Motor neuron (in vitro differentiated cells): ENCODE data around the gene AP5S1. TPM values are rescaled to one million over a fixed set of nuclear protein-coding genes. Genes with fewer than 3 reads are reported as not detected.

Experiments
- ATAC-seq, 8 experiments: fragments of 200-7000 bp; cut with Tn5 transposase; replicated peaks in 6 of 8; 2 replicates each; pipeline ENCODE4 v1.8.0; 2021; ENCODE audit warnings: mild to moderate bottlenecking in 8 of 8, moderate library complexity in 8 of 8
- H3K27ac ChIP-seq, 2 donors: fragments of 250-450 bp; sonication (Bioruptor Pico); 2 replicates each; pipeline ENCODE4 v1.9.0; 2021; ENCODE audit warnings: antibody characterized with exemption in 2 of 2, mild to moderate bottlenecking in 2 of 2, moderate library complexity in 1 of 2
- H3K4me1 ChIP-seq, 2 donors: fragments of 250-450 bp; sonication (Bioruptor Pico); replicated peaks in 1 of 2; 2 replicates each; pipeline ENCODE4 v1.6.1; 2021; ENCODE audit warnings: antibody characterized with exemption in 2 of 2, mild to moderate bottlenecking in 2 of 2, moderate library complexity in 1 of 2
- H3K4me3 ChIP-seq, 5 donors: fragments of 250-450 bp; sonication (Bioruptor Pico); 2 replicates each; pipeline ENCODE4 v1.9.0; 2021; ENCODE audit warnings: antibody characterized with exemption in 5 of 5, mild to moderate bottlenecking in 5 of 5, moderate library complexity in 4 of 5
- WGBS, 10 experiments: fragments of 450-650 bp; shearing (Covaris generic); methylation state at CpG; one replicate each; pipeline ENCODE4 v1.0.0; 2022; 5-methylcytosine and 5-hydroxymethylcytosine counted together
- in situ Hi-C, 9 experiments: fragments of 400-800 bp; cut with MboI; loops; one replicate each; pipeline ENCODE4 v1.15.0; 2021; ENCODE audit warnings: low sequenced_read_pairs in 9 of 9, low pct_unique_long_range_greater_than_20kb in 2 of 9; ENCODE audit not compliant: unreplicated experiment in 9 of 9
- total RNA-seq, 8 experiments: library from RNA; unstranded; fragments of 300-600 nt; gene quantifications; 2 replicates each; pipeline versions ENCODE4 v1.2.3 to v1.2.4, GENCODE V29; 2022

AP5S1 gene
- total RNA-seq, 8 experiments from 2014 or later, result 2.6 to 21.1 (median 10.4) TPM

GRCh38 chr20:3803289-3803688 is 17.1 kb upstream of the AP5S1 start:
- H3K27ac ChIP-seq, result no peak overlapping the region
- ATAC-seq, result no peak
- in situ Hi-C loops, result no loop called here
- H3K4me3 ChIP-seq, result no peak overlapping the region
- H3K4me1 ChIP-seq, result peaks cover 27 to 38% of the 10 kb centered on the region in 2 donors
- 76 to 80% methylated on average over 1 to 6 of the region's 14 CpGs; no CpG with 5 or more reads in 8 of the 10 experiments for WGBS, 10 experiments

DNA sequence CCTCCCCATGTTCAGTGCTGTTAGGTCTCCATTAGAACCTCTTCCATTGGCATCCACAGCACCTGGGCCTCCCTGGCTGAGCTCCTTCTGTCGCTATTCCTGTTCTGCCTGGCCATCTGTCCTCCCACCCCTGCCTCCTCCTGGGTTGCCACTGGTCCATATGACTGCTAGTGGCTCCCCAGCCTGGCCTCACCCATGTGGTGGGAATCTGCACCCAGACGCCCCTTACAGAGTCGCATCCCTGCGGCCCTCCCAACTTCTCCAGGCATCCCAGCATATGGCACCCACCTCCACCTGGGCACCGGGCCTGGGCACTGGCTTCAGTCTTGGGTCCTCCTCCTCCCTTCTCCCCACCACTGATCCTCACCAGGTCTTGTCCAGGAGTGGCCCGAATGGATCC is 16.5 kb upstream of the AP5S1 start:
- 81 to 93% (median 89%) methylated on average over 2 to 5 of the region's 6 CpGs; no CpG with 5 or more reads in 6 of the 10 experiments for WGBS, 10 experiments

DNA sequence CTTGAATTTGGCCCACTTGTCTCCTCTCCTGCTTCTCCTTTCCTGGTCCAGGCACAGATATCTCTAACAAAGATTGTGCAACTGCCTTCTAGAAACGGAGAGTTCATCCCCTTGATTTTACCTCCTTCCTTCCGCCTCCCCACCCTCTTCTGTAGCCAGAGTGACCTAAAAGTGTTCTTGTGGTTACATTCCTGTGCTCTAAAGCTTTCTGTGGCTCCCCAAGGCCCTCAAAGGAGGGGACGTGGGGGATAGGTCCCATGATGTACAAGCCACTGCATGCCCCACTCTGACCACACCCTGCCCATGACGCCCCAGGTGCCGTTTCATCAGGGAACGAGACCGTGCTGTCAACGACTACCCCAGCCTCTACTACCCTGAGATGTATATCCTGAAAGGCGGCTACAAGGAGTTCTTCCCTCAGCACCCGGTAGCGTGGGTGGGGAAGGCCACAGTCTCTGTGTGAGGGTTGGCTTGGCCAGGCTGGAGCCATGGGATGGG is 16.0 kb upstream of the AP5S1 start:
- in situ Hi-C loops, result no loop called here
- Histone ChIP-seq H3K4me1 (peaks cover 23 to 31% of the 10 kb centered on the region in 2 donors), H3K4me3 (no peak overlapping the region), H3K27ac (no peak overlapping the region)
- ATAC-seq, result no peak
- 60 to 89% (median 85%) methylated on average over 1 to 8 of the region's 11 CpGs; no CpG with 5 or more reads in 4 of the 10 experiments for WGBS, 10 experiments

More for the DNA sequence above, 16.5 kb upstream of the AP5S1 start:
- ATAC-seq, result no peak
- H3K4me3 ChIP-seq, result no peak overlapping the region
- in situ Hi-C loops, result no loop called here
- peaks cover 27 to 35% of the 10 kb centered on the region in 2 donors for H3K4me1 ChIP-seq
- no peak overlapping the region for H3K27ac ChIP-seq

GRCh38 chr20:3804781-3805180 is 15.6 kb upstream of the AP5S1 start:
- H3K4me1 ChIP-seq, result peaks cover 19 to 26% of the 10 kb centered on the region in 2 donors
- ATAC-seq, result no peak
- H3K27ac ChIP-seq, result no peak overlapping the region
- in situ Hi-C loops, result no loop called here
- H3K4me3 ChIP-seq, result no peak overlapping the region
- WGBS, 10 experiments, result 60% methylated on average over 1 of the region's 11 CpGs; no CpG with 5 or more reads in 9 of the 10 experiments

GRCh38 chr20:3808544-3808943 is 11.8 kb upstream of the AP5S1 start:
- Histone ChIP-seq H3K4me1 (peaks cover 15 to 27% of the 10 kb centered on the region in 2 donors), H3K4me3 (no peak overlapping the region), H3K27ac (no peak overlapping the region)
- in situ Hi-C loops, result no loop called here
- 58 to 100% (median 82%) methylated on average over 1 to 3 of the region's 3 CpGs; no CpG with 5 or more reads in 2 of the 10 experiments for WGBS, 10 experiments
- no peak for ATAC-seq

DNA sequence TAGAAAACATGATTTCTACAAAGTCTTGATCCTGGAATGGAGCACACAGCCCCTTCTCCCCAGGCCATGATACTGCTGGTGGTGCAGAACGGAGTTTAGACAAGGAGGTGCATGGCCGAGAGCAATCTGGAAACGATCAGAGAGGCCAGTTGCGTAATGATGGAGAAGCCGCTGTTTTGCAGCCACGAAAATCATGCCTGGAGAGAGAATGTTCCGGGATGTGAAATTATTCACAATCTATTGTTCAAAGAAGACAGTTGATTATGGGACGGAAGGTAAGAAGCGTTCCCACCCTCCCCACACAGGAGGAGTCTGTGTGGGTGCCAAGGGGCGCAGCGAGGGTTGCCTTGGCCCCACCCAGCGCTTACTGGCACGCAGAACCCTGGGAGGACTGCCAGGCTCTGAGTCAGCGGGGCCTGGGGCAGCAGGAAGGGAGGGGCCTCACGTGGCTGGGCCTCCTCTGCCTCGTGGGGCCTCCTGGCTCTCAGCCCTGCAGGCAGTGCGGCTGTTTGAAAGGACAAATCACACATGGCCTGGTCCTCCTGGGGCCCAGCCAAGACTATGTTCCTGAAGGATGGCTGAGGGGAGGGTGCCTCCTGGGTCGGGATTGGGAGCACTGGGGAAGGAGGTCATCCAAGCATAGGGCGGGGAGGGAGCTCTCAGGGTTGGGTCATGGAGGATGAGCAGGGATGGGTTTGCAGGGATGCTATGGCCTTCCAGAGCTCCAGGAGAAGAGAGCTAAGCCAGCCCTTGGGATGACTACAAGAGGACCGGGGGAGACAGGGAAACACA is 8.7 kb upstream of the AP5S1 start:
- in situ Hi-C loops, result no loop called here
- H3K4me3 ChIP-seq, result no peak overlapping the region

GRCh38 chr20:3812259-3812681 is 8.1 kb upstream of the AP5S1 start:
- Histone ChIP-seq H3K4me1 (peaks cover 13 to 22% of the 10 kb centered on the region in 2 donors), H3K27ac (no peak overlapping the region), H3K4me3 (no peak overlapping the region)
- 93 to 100% methylated on average over 3 to 6 of the region's 9 CpGs; no CpG with 5 or more reads in 8 of the 10 experiments for WGBS, 10 experiments
- ATAC-seq, result no peak
- in situ Hi-C loops, result no loop called here

More for the DNA sequence above, 8.7 kb upstream of the AP5S1 start:
- peak; percentile 63 to 97 (median 90) for ATAC-seq
- 0 to 81% (median 64%) methylated on average over 3 to 11 of the region's 20 CpGs; no CpG with 5 or more reads in 2 of the 10 experiments for WGBS, 10 experiments
- H3K27ac ChIP-seq, result peak overlapping the region in 1 of 2 donors; percentile 43
- H3K4me1 ChIP-seq, result peaks cover 15 to 23% of the 10 kb centered on the region in 2 donors

GRCh38 chr20:3812975-3813847 is 7.1 kb upstream of the AP5S1 start:
- in situ Hi-C loops, result no loop called here
- no peak overlapping the region for H3K4me3 ChIP-seq
- 52 to 93% (median 67%) methylated on average over 1 to 5 of the region's 8 CpGs; no CpG with 5 or more reads in 1 of the 10 experiments for WGBS, 10 experiments
- H3K27ac ChIP-seq, result no peak overlapping the region
- no peak for ATAC-seq
- peaks cover 10 to 15% of the 10 kb centered on the region in 2 donors for H3K4me1 ChIP-seq

GRCh38 chr20:3813848-3814581 is 6.3 kb upstream of the AP5S1 start:
- no peak overlapping the region for H3K27ac ChIP-seq
- ATAC-seq, result no peak
- H3K4me1 ChIP-seq, result peaks cover 10 to 16% of the 10 kb centered on the region in 2 donors
- no peak overlapping the region for H3K4me3 ChIP-seq
- 60 to 100% (median 95%) methylated on average over 2 to 12 of the region's 12 CpGs; no CpG with 5 or more reads in 1 of the 10 experiments for WGBS, 10 experiments
- in situ Hi-C loops, result no loop called here

DNA sequence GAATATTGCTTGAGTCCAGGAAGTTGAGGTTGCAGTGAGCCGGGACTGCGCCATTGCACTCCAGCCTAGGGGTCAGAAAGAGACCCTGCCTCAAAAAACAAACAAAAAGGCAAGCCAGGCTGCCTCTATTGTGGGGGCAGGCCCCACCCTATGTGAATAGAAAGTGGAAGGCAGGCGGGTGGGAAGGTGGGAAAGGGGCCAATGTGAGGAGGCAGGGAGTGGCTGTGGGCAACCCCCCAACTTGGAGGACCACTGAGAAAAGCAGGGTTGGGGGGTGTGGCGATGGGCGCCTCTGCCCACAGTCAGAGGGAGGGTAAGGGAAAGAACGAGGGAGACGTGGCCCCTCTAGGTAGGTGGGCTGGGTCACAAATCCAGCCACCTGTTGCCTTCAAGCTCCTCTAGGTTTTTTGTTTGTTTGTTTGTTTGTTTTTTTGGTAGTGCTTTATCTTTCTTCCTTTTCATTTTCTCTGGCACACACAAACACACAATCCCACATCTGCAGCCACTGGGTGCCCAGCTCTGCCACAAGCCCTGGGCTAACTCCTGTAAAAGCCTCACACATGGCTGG is 5.3 kb upstream of the AP5S1 start:
- Histone ChIP-seq H3K4me1 (peaks cover 16 to 23% of the 10 kb centered on the region in 2 donors), H3K27ac (no peak overlapping the region), H3K4me3 (no peak overlapping the region)
- in situ Hi-C loops, result no loop called here
- WGBS, 10 experiments, result 77 to 80% (median 80%) methylated on average over 1 to 4 of the region's 7 CpGs; no CpG with 5 or more reads in 7 of the 10 experiments
- no peak for ATAC-seq

DNA sequence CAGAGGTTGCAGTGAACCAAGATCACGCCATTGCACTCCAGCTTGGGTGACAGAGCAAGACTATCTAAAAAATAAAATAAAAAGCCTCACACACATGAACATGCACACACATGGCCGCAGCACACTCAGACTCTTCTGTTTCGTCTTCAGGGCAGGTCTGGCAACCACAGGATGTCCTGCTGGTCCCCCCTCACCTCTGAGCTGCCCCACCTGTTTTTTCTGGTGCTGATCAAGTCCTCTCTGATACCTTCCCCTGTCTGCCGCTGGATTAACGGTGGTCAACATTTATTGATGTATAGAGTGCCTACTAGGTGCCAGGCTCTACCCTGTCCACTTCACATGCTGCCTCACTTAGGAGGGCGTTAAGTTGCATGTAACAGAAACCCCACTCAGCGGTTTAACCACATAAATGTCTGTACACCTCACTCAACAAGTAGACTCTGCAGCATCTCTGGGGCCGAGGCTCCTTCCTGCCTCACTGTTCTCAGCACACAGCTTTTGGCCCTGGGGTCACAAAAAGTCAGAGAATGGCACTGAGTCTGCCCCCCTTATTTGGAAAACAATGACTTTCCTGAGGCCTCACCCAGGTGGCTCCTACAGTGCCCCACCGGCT is 4.5 kb upstream of the AP5S1 start:
- Histone ChIP-seq H3K4me1 (peaks cover 16 to 23% of the 10 kb centered on the region in 2 donors), H3K27ac (no peak overlapping the region), H3K4me3 (no peak overlapping the region)
- in situ Hi-C loops, result no loop called here
- WGBS, 10 experiments, result 51 to 92% (median 73%) methylated on average over 2 to 7 of the region's 9 CpGs; no CpG with 5 or more reads in 2 of the 10 experiments
- ATAC-seq, result no peak
